ENCODE measurements around the gene GGA2.

- TF ChIP-seq POLR2AphosphoS5 (IDR thresholded peaks at IDR 0.05) = no peak
- TF ChIP-seq CTCF (IDR thresholded peaks at IDR 0.05) = no peak
- TF ChIP-seq POLR2A (IDR thresholded peaks at IDR 0.05) = no peak
These were observed 4.3 kb upstream of the GGA2 start for GRCh38 chr16:23514381-23515152.

Data from gastroesophageal sphincter (tissue), 3 donors.